SIG-M5 treated with dmso at 0.1 percent for 504 hours (cell line): ENCODE results near the gene ZNF256.
A peak's percentile ranks its signal among the peaks of the same experiment; 100 is the strongest.

Experiments
- DNase-seq: peaks from one replicate; lab custom pipeline; 2025; ENCODE audit not compliant: unreplicated experiment; lab: John Stamatoyannopoulos, UW

The ZNF256 gene

GRCh38 chr19:57947419-57948134 lies at the start of gene ZNF256:
TSS of gene ZNF256 (minus strand) at chr19:57947706. CDS start at chr19:57947474, 232 bp downstream.
- peak; percentile 34 for DNase-seq

GRCh38 chr19:57992841-57993240 lies 45.3 kb upstream of the ZNF256 start:
- no peak for DNase-seq

DNA sequence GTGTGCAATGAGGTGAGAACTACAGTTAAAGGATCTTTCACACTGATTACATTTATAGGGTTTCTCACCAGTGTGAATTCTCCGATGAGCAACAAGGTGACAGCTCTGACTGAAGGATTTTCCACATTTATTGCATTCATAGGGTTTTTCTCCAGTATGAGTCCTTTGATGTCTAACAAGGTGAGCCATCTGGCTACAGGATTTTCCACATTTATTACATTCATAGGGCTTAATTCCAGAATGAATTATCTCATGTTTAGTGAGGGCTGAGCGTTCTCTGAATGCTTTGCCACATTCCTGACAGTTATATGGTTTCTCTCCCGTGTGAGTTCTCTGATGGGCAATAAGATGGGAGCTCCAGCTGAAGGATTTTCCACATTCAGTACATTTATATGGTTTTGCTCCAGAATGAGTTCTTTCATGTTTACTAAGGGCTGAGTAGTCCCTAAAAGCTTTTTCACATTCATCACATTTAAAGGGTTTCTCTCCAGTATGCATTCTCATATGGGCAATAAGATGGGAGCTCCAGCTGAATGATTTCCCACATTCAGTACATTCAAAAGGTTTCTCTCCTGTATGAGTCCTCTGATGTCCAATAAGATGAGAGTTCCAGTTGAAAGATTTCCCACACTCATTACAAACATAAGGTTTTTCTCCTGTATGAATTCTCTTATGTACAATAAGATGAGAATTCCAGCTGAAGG lies 31.2 kb upstream of the ZNF256 start:
- no peak for DNase-seq

GRCh38 chr19:57974434-57974833 lies 26.9 kb upstream of the ZNF256 start, which contains the start of gene C19orf18:
TSS of gene C19orf18 (minus strand) at chr19:57974534. CDS start at chr19:57974432, 102 bp downstream.
- DNase-seq: no peak

DNA sequence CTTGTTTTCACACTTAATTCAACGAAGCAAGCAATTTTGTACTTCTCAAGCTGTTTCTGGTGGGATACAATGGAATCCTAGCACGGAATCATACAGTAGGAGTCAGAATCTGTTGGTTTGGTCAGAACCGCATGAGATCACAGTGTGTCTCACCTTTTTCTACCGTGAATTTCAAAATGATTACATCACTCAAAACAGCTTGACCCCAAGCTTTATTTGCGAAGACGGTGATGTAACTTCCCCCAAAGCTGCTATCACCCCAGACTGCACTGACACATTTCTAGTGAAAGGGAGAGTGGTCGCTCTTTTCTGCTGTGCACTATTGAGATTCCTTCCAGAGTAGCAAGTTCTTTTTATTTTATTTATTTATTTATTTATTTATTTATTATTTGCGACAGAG lies 17.3 kb upstream of the ZNF256 start:
- no peak for DNase-seq

GRCh38 chr19:57961785-57962184 lies 14.3 kb upstream of the ZNF256 start:
- DNase-seq: no peak

DNA sequence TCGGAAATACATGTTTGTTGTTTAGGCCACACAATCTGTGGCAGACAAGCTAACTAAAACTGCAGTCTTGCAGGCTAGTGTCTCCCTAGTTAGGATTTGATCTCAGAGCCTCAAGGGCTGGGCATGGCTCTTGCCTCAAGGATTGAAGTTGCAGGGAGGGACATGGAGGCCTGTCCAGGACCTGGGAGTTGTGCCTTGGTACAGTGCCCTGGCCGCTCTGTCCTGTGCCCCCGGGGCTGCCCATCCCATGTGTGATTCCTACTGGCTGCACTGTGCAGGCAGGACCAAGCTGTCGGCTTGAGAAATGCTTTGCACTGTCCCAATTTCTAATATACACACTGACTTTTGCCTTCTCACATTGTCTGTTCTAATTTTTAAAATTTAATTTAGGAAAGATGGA lies 7.5 kb upstream of the ZNF256 start:
- DNase-seq: no peak

DNA sequence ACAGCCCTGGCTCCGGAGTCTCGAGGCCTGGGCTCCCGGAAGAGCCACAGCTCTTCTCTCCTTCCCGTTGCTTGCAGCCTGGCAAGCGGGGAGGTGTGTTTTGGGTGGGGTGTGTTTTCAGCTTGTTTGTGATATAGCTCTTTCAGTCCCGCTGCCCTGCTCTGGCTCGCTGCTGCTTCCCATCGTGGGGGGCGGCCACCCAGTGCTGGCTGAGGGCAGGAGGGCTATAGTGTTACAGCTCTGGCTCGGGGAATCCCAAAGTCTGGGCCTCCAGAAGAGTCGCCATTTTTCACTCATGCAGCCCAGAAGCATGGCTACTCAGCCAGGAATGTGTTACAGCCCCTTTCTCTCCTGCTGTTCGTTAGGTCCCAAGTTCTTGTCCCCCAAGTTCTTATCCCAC lies 2.2 kb upstream of the ZNF256 start:
- DNase-seq: no peak

GRCh38 chr19:57949296-57949695 lies 1.8 kb upstream of the ZNF256 start:
- DNase-seq: no peak

- DNase-seq: no peak
Observed at GRCh38 chr19:57947088-57947418, 453 bp downstream of the ZNF256 start.

DNA sequence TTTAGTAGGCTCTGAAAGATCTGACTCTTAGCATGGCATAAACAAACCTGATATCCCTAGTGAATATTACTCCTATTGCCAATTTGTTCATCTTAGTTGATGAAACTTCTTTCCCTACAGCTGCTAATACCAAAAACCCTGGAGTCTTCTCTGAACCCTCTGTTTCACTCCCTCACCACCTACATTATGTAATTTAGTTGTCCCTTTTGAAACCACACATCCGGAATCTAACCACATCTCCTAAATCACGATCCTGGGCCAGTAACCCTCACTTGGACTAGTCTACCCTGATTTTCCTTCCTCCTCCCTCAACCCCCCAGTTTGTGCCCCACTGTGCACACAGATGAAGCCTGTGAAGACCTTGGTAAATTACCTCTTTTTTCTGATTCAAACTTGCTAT lies 1.2 kb downstream of the ZNF256 start:
- no peak for DNase-seq

- no peak for DNase-seq
Observed at GRCh38 chr19:57941593-57941992, 5.9 kb downstream of the ZNF256 start.

DNA sequence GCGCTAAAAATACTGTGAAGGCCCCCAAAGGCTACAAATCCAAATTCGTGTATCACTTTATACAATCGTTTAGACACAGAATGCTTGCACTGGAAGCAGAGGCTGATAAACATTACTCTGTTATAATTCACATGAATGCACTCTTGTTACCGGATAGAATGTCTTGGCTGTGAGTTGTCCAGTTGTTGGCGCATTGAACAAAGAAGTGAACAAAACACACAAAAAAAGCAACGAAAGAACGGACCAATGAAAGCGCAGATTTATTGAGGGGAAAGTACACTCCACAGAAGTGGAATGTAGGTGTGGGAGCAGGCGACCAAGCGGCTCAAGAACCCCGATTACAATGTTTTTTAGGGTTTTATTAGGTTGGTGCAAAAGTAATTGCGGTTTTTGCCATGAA lies 11.8 kb downstream of the ZNF256 start:
- no peak for DNase-seq

DNA sequence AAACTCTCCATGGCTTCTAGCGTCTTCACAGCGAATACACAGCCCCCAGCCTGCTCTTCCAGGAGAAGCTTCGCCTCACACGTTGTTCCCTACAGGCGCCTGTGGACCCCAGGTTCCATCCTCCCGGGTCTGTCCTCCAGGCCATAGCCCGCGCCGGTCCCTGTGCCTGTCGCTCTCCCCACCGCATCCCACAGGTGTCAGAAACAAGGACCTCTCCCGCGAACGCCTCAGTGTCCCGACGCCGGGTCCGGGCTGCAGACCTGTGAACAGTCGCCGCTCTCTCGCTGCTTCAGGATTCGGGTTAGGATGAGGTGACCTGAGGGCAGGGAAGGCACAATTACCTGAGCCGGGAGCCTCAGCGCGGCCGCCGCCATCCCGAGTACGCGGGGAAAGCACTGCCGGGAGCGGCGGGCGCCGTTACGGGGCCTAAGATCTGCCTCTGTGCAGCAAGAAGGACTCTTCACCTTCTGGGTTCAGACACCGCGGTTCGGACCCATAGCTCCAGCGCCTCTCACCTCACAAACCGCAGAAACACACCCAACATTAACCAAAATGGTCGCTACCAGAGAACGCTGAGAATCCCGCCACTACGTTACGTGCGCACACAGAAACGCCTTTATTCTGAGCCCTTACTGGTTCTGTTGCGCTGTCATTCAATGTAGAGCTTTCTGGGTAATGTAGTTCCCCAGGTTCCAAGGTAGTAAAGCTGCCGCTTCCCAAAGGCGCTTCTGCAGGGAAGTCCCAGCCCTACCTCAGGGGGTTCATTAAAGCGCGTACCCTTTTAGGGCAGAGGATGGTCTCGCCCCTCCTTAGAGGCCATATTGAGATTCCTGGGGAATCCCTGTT lies 12.5 kb downstream of the ZNF256 start, which contains the start of gene ZNF418:
Gene ZNF418 (minus strand): TSS at position 583 of the 846 bp plus-strand sequence. CDS start 1,580 bp downstream, outside the sequence.
- DNase-seq: peak; percentile 46

DNA sequence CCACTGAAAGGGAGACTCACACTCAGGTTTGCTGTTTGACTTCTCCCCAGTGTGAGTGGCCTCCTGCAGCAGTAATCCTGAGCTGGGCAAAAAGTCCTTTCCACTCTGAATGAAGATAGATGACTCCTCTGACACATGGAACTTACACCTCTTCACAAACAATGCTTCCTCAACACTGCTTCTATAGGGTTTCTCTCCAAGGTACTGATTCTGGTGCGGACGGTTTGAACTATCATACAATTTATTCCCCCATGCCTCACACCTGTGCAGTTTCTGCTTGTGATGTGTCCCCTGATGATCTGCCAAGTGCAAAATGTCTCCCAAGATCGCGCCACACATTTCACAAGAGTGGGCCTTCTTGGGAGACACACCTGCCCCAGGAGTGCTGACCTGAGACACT lies 19.9 kb downstream of the ZNF256 start:
- no peak for DNase-seq

DNA sequence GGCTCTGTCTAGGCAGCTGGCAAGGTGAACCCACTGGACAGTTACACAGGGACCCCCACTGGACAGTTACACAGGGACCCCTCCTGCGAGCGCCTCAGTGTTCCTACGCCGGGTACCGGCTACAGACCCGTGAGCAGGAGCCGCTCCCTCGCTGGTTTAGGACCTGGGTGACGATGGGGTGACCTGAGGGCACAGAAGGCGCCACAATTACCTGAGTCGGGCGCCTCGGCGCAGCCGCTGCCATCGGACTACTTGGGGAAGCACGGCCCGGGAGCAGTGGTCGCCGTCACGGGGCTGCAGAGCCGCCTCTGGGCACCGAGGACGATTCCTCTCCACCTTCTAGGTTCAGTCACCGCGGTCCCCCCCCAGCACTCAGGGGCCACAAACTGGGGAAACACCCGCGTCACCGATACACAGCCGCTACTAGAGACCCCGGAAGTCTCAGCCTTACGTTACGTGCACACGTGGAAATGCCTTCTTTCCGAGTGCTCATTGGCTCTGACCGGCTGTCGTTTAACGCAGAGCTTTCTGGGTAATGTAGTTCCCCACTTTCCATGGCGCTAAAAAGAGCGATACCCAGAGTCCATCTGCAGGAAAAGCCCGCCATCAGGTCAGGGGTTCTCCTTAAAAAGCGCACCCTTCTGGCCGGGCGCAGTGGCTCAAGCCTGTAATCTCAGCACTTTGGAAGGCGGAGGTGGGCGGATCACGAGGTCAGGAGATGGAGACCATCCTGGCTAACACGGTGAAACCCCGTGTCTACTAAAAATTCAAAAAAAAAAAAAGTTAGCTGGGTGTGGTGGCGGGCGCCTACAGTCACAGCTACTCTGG lies 31.1 kb downstream of the ZNF256 start, which contains the start of gene ZNF417:
Gene ZNF417 (minus strand): TSS at position 425 of the 828 bp plus-strand sequence. CDS start 181 bp downstream, at position 244.
- peak; percentile 94 for DNase-seq

DNA sequence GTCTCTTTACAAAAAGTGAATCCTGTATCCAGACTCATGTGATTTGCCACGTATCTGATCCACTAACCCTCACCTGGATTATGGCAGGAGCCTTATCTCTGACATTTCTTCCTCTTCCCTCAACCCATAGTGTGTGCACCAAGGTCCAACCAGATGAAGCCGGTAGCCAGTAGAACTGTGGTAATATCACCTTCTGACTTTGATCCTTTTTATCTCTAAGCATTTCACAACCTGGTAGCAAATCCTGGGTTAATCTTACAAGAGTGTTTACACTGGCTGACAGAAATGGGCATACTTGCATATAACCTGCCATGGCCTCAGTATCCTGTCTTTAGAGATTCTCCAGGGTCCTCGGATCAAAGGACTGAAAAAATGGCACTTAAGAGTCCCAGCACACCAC lies 33.0 kb downstream of the ZNF256 start:
- DNase-seq: no peak

DNA sequence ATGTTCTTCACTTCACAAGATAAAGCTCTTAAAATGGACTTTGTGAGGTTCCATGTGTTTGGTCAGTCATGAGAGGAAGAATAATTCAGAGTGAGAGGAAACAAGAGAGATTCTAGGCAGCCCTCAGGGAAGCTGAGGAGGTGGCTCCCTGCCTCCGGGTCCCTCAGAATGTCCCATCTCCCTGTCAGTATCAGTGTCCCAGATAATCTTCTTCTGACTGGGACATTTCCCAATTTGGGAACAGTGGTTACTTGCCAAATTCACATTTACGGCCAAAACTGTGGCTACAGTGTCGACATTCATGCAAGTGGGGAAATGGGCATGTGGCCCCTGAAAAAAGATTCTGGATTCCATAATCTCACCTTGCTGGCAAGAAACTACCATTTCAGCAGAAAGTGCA lies 40.1 kb downstream of the ZNF256 start:
- no peak for DNase-seq

DNA sequence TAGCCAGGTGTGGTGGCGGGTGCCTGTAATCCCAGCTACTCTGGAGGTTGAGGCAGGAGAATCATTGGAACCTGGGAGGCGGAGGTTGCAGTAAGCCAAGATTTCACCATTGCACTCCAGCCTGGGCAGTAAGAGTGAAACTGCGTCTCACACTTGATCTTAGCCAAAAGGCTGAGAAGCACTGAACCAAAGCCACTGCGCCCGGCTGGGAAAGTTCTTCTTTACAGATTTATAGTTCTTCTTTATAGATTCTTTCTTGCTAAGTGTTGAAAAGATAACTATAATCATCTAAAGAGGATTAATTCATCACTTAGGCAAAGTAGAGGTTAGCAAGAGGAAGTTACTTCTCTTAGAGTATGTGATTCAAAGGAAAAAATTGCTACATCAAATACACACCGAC lies 42.2 kb downstream of the ZNF256 start:
- DNase-seq: no peak

GRCh38 chr19:57903618-57904184 lies 43.8 kb downstream of the ZNF256 start:
- DNase-seq: no peak
